ENCODE results near the gene CCDC85A. TPM values are rescaled to one million over a fixed set of nuclear protein-coding genes. Genes with fewer than 3 reads are reported as not detected.

Gene CCDC85A
- total and polyA plus RNA-seq, 2 of the 8 experiments (the other 6 are each of a cell fraction or from before 2014, with no cell fraction given), result 0.20 TPM; not detected in 1

DNA sequence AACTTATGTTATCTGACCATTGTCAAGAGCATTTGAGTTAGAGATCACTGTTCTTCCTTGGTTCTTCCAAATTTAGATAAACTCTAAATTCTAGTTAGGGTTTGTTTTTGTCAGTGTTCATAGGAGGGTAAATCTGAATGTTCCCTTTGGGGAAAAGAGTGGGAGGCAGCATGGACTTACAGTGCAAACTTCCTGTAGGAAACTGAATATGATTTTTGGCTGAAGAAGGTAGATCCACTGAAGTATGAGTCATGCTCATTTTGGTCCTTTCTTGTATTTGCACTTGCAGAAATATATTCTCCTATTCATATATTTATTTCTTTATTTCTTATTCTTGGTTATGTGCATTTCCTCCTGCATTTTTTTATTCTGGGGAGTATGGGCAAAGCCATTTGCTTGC is 27.3 kb downstream of the CCDC85A start:
- H2BK15ac ChIP-seq (ENCODE audit: low read length), result no peak overlapping the region
- H3K79me2 ChIP-seq (ENCODE audit: control insufficient read depth in 1 of 2, insufficient read depth in 2 of 2, low read length in 2 of 2), result no peaks in the 10 kb centered on the region
- no peak overlapping the region for H2BK20ac ChIP-seq (ENCODE audit: low read length)
- H3K4me2 ChIP-seq (ENCODE audit: insufficient read depth in 1 of 2, low read depth in 2 of 2, low read length in 2 of 2), result no peak overlapping the region
- H2BK5ac ChIP-seq (ENCODE audit: low read depth, low read length), result no peak overlapping the region
- no peak overlapping the region for H3K18ac ChIP-seq (ENCODE audit: extremely low read depth, low read length)
- H3K4me3 ChIP-seq (ENCODE audit: extremely low read depth in 1 of 4, insufficient read depth in 2 of 4, low read depth in 3 of 4, low read length in 4 of 4), result no peak overlapping the region
- H4K20me1 ChIP-seq (replicated peaks in 1 of 2; ENCODE audit: control insufficient read depth in 1 of 2, insufficient read depth in 2 of 2, low read length in 2 of 2), result no peaks in the 10 kb centered on the region
- no peak overlapping the region for H2AFZ ChIP-seq (ENCODE audit: low read length)
- no peak overlapping the region for H3K23ac ChIP-seq (ENCODE audit: insufficient read length)
- no peak overlapping the region for H3K4ac ChIP-seq (replicated peaks; ENCODE audit: insufficient read length, low read depth, low read length)
- H3K56ac ChIP-seq (replicated peaks; ENCODE audit: insufficient read length, low read depth, low read length), result no peak overlapping the region
- DNase-seq (ENCODE audit: low read depth in 1 of 2, low spot score in 2 of 2) (no peak), FAIRE-seq (no peak)
- no peak overlapping the region for H3K27ac ChIP-seq (ENCODE audit: low read depth, low read length)
- no peak overlapping the region for H3K9ac ChIP-seq (replicated peaks in 1 of 4; ENCODE audit: extremely low read depth in 1 of 4, low read depth in 3 of 4, low read length in 3 of 4)
- no peaks in the 10 kb centered on the region for H3K9me3 ChIP-seq (ENCODE audit: insufficient read depth in 2 of 2, low read depth in 1 of 2, low read length in 1 of 2)
- H3K36me3 ChIP-seq (ENCODE audit: control insufficient read depth in 2 of 4, insufficient read depth in 4 of 4, low read length in 3 of 4), result no peaks in the 10 kb centered on the region
- no peak overlapping the region for H3K14ac ChIP-seq (ENCODE audit: insufficient read length)
- H3K79me1 ChIP-seq (ENCODE audit: low read depth, low read length), result no peaks in the 10 kb centered on the region
- H4K8ac ChIP-seq (ENCODE audit: extremely low read depth, insufficient read depth, low read length), result no peak overlapping the region
- no peaks in the 10 kb centered on the region for H3K4me1 ChIP-seq (replicated peaks in 1 of 4; ENCODE audit: control insufficient read depth in 3 of 4, insufficient read depth in 4 of 4, low read length in 3 of 4)
- ChIA-PET POLR2A (ENCODE audit: partially characterized antibody) (no interaction called here), CTCF (ENCODE audit: partially characterized antibody) (no interaction called here)
- no peak overlapping the region for H4K5ac ChIP-seq (ENCODE audit: insufficient read length, low read depth, low read length)
- no peak overlapping the region for H2BK120ac ChIP-seq (replicated peaks; ENCODE audit: low read depth, low read length)
- TF ChIP-seq CTBP2 (IDR thresholded peaks at IDR 0.05; ENCODE audit: borderline replicate concordance, insufficient read depth, insufficient read length, low read length) (no peak), CBX5 (IDR thresholded peaks at IDR 0.05; ENCODE audit: low read depth, low read length) (no peak), RFX5 (IDR thresholded peaks at IDR 0.05; ENCODE audit: borderline replicate concordance, low read depth, low read length) (no peak), SAP30 (IDR thresholded peaks at IDR 0.05; ENCODE audit: insufficient read depth, insufficient replicate concordance, low read length) (no peak)
- H4K91ac ChIP-seq (replicated peaks; ENCODE audit: insufficient read length, low read length), result no peak overlapping the region
- no peak overlapping the region for H2AK5ac ChIP-seq (ENCODE audit: low read depth, low read length)
- no peak overlapping the region for H2BK12ac ChIP-seq (ENCODE audit: low read depth, low read length)
- no peaks in the 10 kb centered on the region for H3K23me2 ChIP-seq (ENCODE audit: low read depth, low read length)
- H3K27me3 ChIP-seq (replicated peaks in 1 of 4; ENCODE audit: control insufficient read depth in 3 of 4, extremely low read depth in 1 of 4, insufficient read depth in 3 of 4, low read length in 3 of 4), result no peaks in the 10 kb centered on the region

All from H1 (cell line).